GM12878 (cell line): ENCODE results near the gene AGK. TPM values are rescaled to one million over a fixed set of nuclear protein-coding genes. Genes with fewer than 3 reads are reported as not detected.

ENCODE experiments used
- ATAC-seq: fragments of 200-7000 bp; cut with Tn5 transposase; 3 replicates; pipeline ENCODE4 v1.9.1; 2020; ENCODE audit warnings: mild to moderate bottlenecking, moderate library complexity
- BruUV-seq: library from RNA; stranded (reverse); fragments of 400-500 nt; replicated peaks from 2 replicates; lab custom pipeline; 2021; lab: Mats Ljungman, UMichigan
- CTCF ChIA-PET: fragments of 300-600 bp; sonication (Branson Sonifier 250); formaldehyde crosslinking; extraction: SDS; loops from one replicate; lab custom pipeline; 2021; ENCODE audit warnings: inconsistent platforms; lab: Yijun Ruan, JAX
- POLR2A ChIA-PET: fragments of 350-600 bp; formaldehyde crosslinking; extraction: SDS; loops from one replicate; lab custom pipeline; 2021; ENCODE audit warnings: inconsistent platforms; lab: Charles Lee
- RAD21 ChIA-PET: fragments of 300-600 bp; sonication (Branson Sonifier 250); formaldehyde crosslinking; loops from one replicate; lab custom pipeline; 2023; ENCODE audit warnings: antibody characterized with exemption; ENCODE audit not compliant: unreplicated experiment; lab: Charles Lee
- SMC1A ChIA-PET: fragments of 300-600 bp; sonication (Branson Sonifier 250); formaldehyde crosslinking; loops from one replicate; lab custom pipeline; 2023; ENCODE audit not compliant: unreplicated experiment, uncharacterized antibody; lab: Charles Lee
- DNase-seq: peaks from one replicate; pipeline ENCODE4 v3.0.0-alpha.2; 2011; ENCODE audit warnings: low read depth, low spot score
- FAIRE-seq: peaks from 3 replicates; lab custom pipeline; 2011; peaks lifted over from hg19 to GRCh38; lab: Jason Lieb, UNC
- H2AFZ ChIP-seq: 2 replicates; pipeline ENCODE4 v1.6.0; 2011; ENCODE audit warnings: low read depth, low read length, control low read depth; ENCODE audit not compliant: control insufficient read depth
- H3K27ac ChIP-seq: 2 replicates; pipeline ENCODE4 v1.5.1; 2011; ENCODE audit warnings: control low read depth; ENCODE audit not compliant: control insufficient read depth, insufficient read depth
- H3K27me3 ChIP-seq, 2 experiments: replicated peaks in 1 of 2; 2 replicates each; pipeline versions ENCODE4 v1.6.0 to v1.6.1; 2011; ENCODE audit warnings: low read length in 1 of 2; ENCODE audit not compliant: control insufficient read depth in 2 of 2, insufficient read depth in 2 of 2
- H3K36me3 ChIP-seq, 2 experiments: 2 replicates each; pipeline ENCODE4 v1.5.1; 2011; ENCODE audit warnings: low read length in 1 of 2; ENCODE audit not compliant: control insufficient read depth in 2 of 2, insufficient read depth in 2 of 2
- H3K4me1 ChIP-seq: 2 replicates; pipeline ENCODE4 v1.6.1; 2011; ENCODE audit warnings: mild to moderate bottlenecking, low read length, moderate library complexity, mixed read lengths; ENCODE audit not compliant: control insufficient read depth, insufficient read depth
- H3K4me2 ChIP-seq: 2 replicates; pipeline ENCODE4 v1.6.0; 2011; ENCODE audit warnings: control low read depth; ENCODE audit not compliant: control insufficient read depth, insufficient read depth
- H3K4me3 ChIP-seq: fragments of 200-600 bp; sonication (generic); 2 replicates; pipeline ENCODE4 v1.5.1; 2016
- H3K79me2 ChIP-seq: 2 replicates; pipeline ENCODE4 v1.6.0; 2011; ENCODE audit warnings: low read length; ENCODE audit not compliant: control insufficient read depth, insufficient read depth
- H3K9ac ChIP-seq: 2 replicates; pipeline ENCODE4 v1.8.0; 2011; ENCODE audit warnings: low read length, control low read depth, mixed read lengths; ENCODE audit not compliant: control insufficient read depth, insufficient read depth
- H3K9me3 ChIP-seq: replicated peaks from 3 replicates; pipeline ENCODE4 v1.5.1; 2011; ENCODE audit warnings: mild to moderate bottlenecking, low read length; ENCODE audit not compliant: control insufficient read depth, insufficient read depth
- H4K20me1 ChIP-seq: 2 replicates; pipeline ENCODE4 v1.6.0; 2011; ENCODE audit not compliant: control insufficient read depth, insufficient read depth
- EP300 ChIP-seq, 2 experiments: fragments of 150-350 bp in 1 of 2; IDR thresholded peaks; 2 replicates each; pipeline ENCODE4 v1.6.1; 2011 to 2012; ENCODE audit warnings: low read depth in 2 of 2, low read length in 2 of 2, borderline replicate concordance in 1 of 2, improper control_type of control experiment in 1 of 2, inconsistent platforms in 1 of 2; ENCODE audit not compliant: control insufficient read depth in 1 of 2
- EZH2 ChIP-seq: IDR thresholded peaks from 2 replicates; pipeline ENCODE4 v1.6.1; 2012; ENCODE audit warnings: low read depth, mild to moderate bottlenecking, control low read depth, inconsistent platforms, low read length, borderline replicate concordance; ENCODE audit not compliant: control insufficient read depth
- HDGF ChIP-seq: fragments of 450-650 bp; IDR thresholded peaks from 2 replicates; pipeline ENCODE4 v1.6.1; 2016; ENCODE audit warnings: antibody characterized with exemption
- JUNB ChIP-seq: IDR thresholded peaks from 2 replicates; pipeline ENCODE4 v1.6.1; 2016; ENCODE audit warnings: antibody characterized with exemption, mild to moderate bottlenecking
- PML ChIP-seq: IDR thresholded peaks from 2 replicates; pipeline ENCODE4 v1.6.1; 2012; ENCODE audit warnings: low read length, inconsistent platforms
- SMC3 ChIP-seq: IDR thresholded peaks from 2 replicates; pipeline ENCODE4 v1.6.1; 2011; ENCODE audit warnings: low read length, improper control_type of control experiment, borderline replicate concordance
- SP1 ChIP-seq: IDR thresholded peaks from one replicate; pipeline ENCODE4 v1.6.1; 2011; ENCODE audit warnings: low read depth, low read length
- SREBF2 ChIP-seq: IDR thresholded peaks from 2 replicates; pipeline ENCODE4 v1.6.1; 2012; ENCODE audit warnings: mild to moderate bottlenecking, low read length
- USF2 ChIP-seq: IDR thresholded peaks from 2 replicates; pipeline ENCODE4 v1.6.1; 2011; ENCODE audit warnings: low read depth, low read length, improper control_type of control experiment, borderline replicate concordance
- ZBED1 ChIP-seq: IDR thresholded peaks from 2 replicates; pipeline ENCODE4 v1.6.1; 2016; ENCODE audit warnings: borderline replicate concordance
- WGBS: methylation state at CpG from one replicate; pipeline ENCODE4 v1.1.6; 2016; ENCODE audit warnings: low lambda C conversion rate; ENCODE audit not compliant: insufficient replicate concordance, insufficient coverage; ENCODE audit errors: missing lambda C conversion rate; 5-methylcytosine and 5-hydroxymethylcytosine counted together
- in situ Hi-C: fragments of 300-500 bp; cut with MboI; formaldehyde crosslinking; loops from 9 replicates; pipeline ENCODE4 v1.14.3; 2018; ENCODE audit warnings: mixed read lengths
- intact Hi-C: fragments of 100-400 bp; cut with micrococcal nuclease; formaldehyde crosslinking; loops from one replicate; pipeline ENCODE4 v1.14.2; 2022; ENCODE audit not compliant: unreplicated experiment
- polyA plus RNA-seq, 11 experiments: library from polyadenylated mRNA; depleted of rRNA in 4 of 11; unstranded in 6 of 11; stranded (reverse) in 5 of 11; fragments of >200 nt; fragmentation: Nextera tagmentation in 4 of 11; fragmentation: Illumina TruSeq in 1 of 11; extraction: Ambion mirVana in 4 of 11; extraction: Trizol in 1 of 11; gene quantifications; 1 replicate in 1 of 11; 2 replicates in 10 of 11; pipeline versions ENCODE4 v1.2.1 to v1.2.3, GENCODE V29; 2011 to 2016; ENCODE audit warnings: inconsistent platforms in 2 of 11, missing spikeins in 2 of 11, low read depth in 1 of 11
- total RNA-seq, 4 experiments: library from RNA; depleted of rRNA in 3 of 4; stranded (reverse); fragments of >200 nt in 3 of 4; fragmentation: Illumina TruSeq in 1 of 4; extraction: Trizol in 1 of 4; gene quantifications; 2 replicates each; pipeline versions ENCODE4 v1.2.1 to v1.2.3, GENCODE V29; 2013 to 2021
- TF ChIP-seq, protein P1 (sequence below): fragments of 450-650 bp; IDR thresholded peaks from 2 replicates; pipeline ENCODE4 v1.6.1; 2016; ENCODE audit warnings: mild to moderate bottlenecking

Gene AGK
- total and polyA plus RNA-seq, 10 of the 15 experiments (the other 5 are each of a cell fraction or from before 2014, with no cell fraction given) = 32.5 to 85.6 (median 47.8) TPM

GRCh38 chr7:141550386-141551093, 670 bp upstream of the AGK start:
- no peaks in the 10 kb centered on the region for H3K9me3 ChIP-seq
- SMC1A ChIA-PET = interaction anchor here (0.6 to 3.9 kb wide), 8 partner anchors 8 to 851 kb away, joined by 3 to 23 read pairs (median 3); no protein-coding TSS in a partner anchor
- POLR2A ChIA-PET = interaction anchor here (0.6 to 1.5 kb wide), 4 partner anchors 8 to 132 kb away, joined by 3 to 4 read pairs (median 4); no protein-coding TSS in a partner anchor
- intact Hi-C loops = loop anchor here (5.0 kb wide), 2 partner anchors 37 to 187 kb away; partner anchors contain the start of gene SSBP1
- H3K9ac ChIP-seq = peak overlapping the region; percentile 87
- H3K27me3 ChIP-seq = no peaks in the 10 kb centered on the region
- peak overlapping the region; percentile 84 for H3K27ac ChIP-seq
- peak overlapping the region; percentile 84 for H3K4me3 ChIP-seq
- H3K36me3 ChIP-seq = no peaks in the 10 kb centered on the region; a peak in 1 of 4 replicates
- peaks cover 11% of the 10 kb centered on the region for H3K79me2 ChIP-seq
- peak overlapping the region; percentile 85 for H2AFZ ChIP-seq
- DNase-seq (no peak), ATAC-seq (peak; percentile 18), FAIRE-seq (no peak)
- no peak for TF ChIP-seq PML
- TF ChIP-seq, protein P1, sequence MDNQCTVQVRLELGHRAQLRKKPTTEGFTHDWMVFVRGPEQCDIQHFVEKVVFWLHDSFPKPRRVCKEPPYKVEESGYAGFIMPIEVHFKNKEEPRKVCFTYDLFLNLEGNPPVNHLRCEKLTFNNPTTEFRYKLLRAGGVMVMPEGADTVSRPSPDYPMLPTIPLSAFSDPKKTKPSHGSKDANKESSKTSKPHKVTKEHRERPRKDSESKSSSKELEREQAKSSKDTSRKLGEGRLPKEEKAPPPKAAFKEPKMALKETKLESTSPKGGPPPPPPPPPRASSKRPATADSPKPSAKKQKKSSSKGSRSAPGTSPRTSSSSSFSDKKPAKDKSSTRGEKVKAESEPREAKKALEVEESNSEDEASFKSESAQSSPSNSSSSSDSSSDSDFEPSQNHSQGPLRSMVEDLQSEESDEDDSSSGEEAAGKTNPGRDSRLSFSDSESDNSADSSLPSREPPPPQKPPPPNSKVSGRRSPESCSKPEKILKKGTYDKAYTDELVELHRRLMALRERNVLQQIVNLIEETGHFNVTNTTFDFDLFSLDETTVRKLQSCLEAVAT = peak; percentile 72
- TF ChIP-seq SREBF2 = no peak
- TF ChIP-seq SMC3 = no peak
- TF ChIP-seq SP1 = no peak
- no peak for TF ChIP-seq USF2
- no peak for TF ChIP-seq EP300 (IDR thresholded peaks at IDR 0.05; ENCODE audit: borderline replicate concordance in 1 of 2, control insufficient read depth in 1 of 2, low read depth in 2 of 2, low read length in 2 of 2)
- no peak for TF ChIP-seq EZH2
- TF ChIP-seq ZBED1 = no peak
- TF ChIP-seq JUNB = no peak
- TF ChIP-seq HDGF = peak; percentile 73; the same call in 1 of the 2 replicates
- in situ Hi-C loops = no loop called here
- BruUV-seq = TSS peak; percentile 93
- H4K20me1 ChIP-seq = no peaks in the 10 kb centered on the region
- peaks cover 8% of the 10 kb centered on the region for H3K4me1 ChIP-seq
- WGBS = 49% methylated on average over 18 of the region's 18 CpGs
- RAD21 ChIA-PET = interaction anchor here (1.3 kb wide), 1 partner anchor 99 kb away, joined by 3 read pairs; no protein-coding TSS in a partner anchor
- peak overlapping the region; percentile 98 for H3K4me2 ChIP-seq
- CTCF ChIA-PET = interaction anchor here (0.7 to 3.0 kb wide), 5 partner anchors 9 to 187 kb away, joined by 3 to 21 read pairs (median 4); partner anchors contain the start of gene SSBP1
